Large intestine (tissue), 3 donors: ENCODE results near the gene JPH3. TPM values are rescaled to one million over a fixed set of nuclear protein-coding genes. Genes with fewer than 3 reads are reported as not detected.

Source experiments
- DNase-seq, 2 donors: peaks; one replicate each; pipeline versions ENCODE4 v3.0.0 to v3.0.0-alpha.2; 2013
- H3K27ac ChIP-seq: one replicate; pipeline ENCODE4 v1.5.1; 2013; ENCODE audit warnings: low read length
- H3K27me3 ChIP-seq: 2 replicates; pipeline ENCODE4 v1.6.1; 2013; ENCODE audit warnings: low read length; ENCODE audit not compliant: control insufficient read depth, insufficient read depth
- H3K36me3 ChIP-seq: 2 replicates; pipeline ENCODE4 v1.6.1; 2013; ENCODE audit warnings: low read length; ENCODE audit not compliant: control insufficient read depth, insufficient read depth
- H3K4me1 ChIP-seq: one replicate; pipeline ENCODE4 v1.6.1; 2013; ENCODE audit warnings: low read length; ENCODE audit not compliant: control insufficient read depth, insufficient read depth
- H3K4me3 ChIP-seq: one replicate; pipeline ENCODE4 v1.5.1; 2013; ENCODE audit warnings: low read length
- H3K9me3 ChIP-seq: one replicate; pipeline ENCODE4 v1.6.1; 2013; ENCODE audit warnings: mild to moderate bottlenecking, low read depth, low read length, moderate library complexity; ENCODE audit not compliant: control insufficient read depth
- WGBS: methylation state at CpG from one replicate; pipeline ENCODE4 v1.1.5; 2013; ENCODE audit warnings: low lambda C conversion rate; ENCODE audit not compliant: insufficient coverage; 5-methylcytosine and 5-hydroxymethylcytosine counted together
- polyA plus RNA-seq: library from polyadenylated mRNA; unstranded; fragments of 120-200 nt; gene quantifications from one replicate; pipeline ENCODE4 v1.2.1, GENCODE V29; 2013

The JPH3 gene
- polyA plus RNA-seq, 1 donor: 2.2 TPM

DNA sequence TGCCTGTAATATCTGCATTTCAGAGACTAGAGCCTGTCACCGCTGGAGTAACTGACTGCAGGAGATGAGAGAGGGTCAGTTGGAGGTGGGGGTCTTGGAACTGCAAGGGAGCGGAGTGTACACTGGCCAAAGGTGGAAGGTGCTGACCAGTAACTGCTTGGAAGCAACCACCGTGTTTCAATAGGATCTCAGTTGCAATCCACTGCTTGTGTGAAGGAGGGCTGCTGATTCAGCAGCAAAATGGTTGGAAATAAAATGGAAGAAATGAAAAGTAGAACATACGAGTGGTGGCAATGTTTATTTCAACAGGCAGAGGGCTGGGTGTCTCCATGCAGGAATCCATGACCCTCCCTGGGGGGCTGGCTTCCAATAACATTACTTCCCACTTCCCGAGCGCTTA, 2.1 kb upstream of the JPH3 start:
- peaks cover 63% of the 10 kb centered on the region for H3K27me3 ChIP-seq
- no peak for DNase-seq
- no peaks in the 10 kb centered on the region for H3K4me1 ChIP-seq
- no peak overlapping the region for H3K4me3 ChIP-seq
- no peak overlapping the region for H3K27ac ChIP-seq
- peaks cover 7% of the 10 kb centered on the region for H3K9me3 ChIP-seq
- no peaks in the 10 kb centered on the region for H3K36me3 ChIP-seq
- no CpG with 5 or more reads among the region's 6 CpGs for WGBS

DNA sequence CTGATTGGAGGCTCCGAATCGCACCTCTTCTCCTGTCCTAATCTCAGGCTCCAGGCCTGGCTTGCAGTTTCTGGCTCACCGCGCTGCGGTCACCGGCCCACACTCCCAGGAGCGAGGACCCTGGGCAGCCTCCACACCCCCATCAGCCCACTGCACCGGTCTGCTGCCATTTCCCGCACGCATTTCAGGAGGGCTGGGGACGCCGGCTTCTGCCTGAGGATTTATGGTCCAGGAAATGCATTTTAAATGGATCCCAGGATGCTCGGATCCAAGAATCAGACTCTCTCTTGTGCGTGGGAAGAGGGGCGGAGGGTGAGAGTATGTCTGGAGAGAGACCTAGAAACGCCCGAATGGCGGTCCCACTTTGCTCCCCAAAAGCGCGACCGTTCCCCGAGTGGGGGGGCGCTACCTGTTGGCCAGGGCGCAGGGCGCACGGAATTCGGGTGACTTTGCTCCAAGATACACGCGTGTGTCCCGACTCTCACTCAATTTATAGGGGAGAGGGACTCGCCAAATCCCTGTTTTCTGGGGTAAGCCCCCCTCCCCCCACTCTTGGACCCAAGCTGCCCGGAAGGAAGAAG, 817 bp upstream of the JPH3 start:
- Histone ChIP-seq H3K27ac (no peak overlapping the region), H3K36me3 (no peaks in the 10 kb centered on the region), H3K27me3 (peaks cover 75% of the 10 kb centered on the region), H3K4me3 (no peak overlapping the region), H3K9me3 (peaks cover 7% of the 10 kb centered on the region), H3K4me1 (no peaks in the 10 kb centered on the region)
- peak in 1 of 2 donors; percentile 13 for DNase-seq
- no CpG with 5 or more reads among the region's 32 CpGs for WGBS

DNA sequence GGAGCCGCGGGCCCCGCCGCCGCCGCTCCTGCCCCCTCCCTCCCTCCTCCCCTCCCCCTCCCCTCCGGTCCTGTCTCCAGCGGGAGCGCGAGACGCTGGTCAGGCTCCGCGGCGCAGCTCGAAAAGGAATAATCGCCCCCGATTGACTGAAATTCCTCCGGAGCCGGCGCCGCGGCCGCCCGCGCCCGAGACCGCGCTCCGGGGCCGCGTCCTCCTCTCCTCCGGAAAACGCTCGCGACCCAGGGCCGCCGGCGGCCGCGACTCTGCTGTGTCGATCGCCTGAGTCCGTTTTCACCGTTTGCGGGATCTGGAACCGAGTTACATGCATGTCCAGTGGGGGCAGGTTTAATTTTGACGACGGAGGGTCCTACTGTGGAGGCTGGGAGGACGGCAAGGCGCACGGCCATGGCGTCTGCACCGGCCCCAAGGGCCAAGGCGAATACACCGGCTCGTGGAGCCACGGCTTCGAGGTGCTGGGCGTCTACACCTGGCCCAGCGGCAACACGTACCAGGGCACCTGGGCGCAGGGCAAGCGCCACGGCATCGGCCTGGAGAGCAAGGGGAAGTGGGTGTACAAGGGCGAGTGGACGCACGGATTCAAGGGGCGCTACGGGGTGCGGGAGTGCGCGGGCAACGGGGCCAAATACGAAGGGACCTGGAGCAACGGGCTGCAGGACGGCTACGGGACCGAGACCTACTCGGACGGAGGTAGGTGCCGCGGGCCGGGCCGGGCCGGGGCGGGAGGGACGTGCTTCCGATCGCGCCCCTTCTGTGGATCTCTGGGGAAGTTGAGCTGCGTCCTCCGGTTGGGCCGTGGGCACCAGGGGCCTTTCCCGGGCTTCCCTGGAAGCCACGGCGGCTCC, 744 bp downstream of the JPH3 start:
- H3K27ac ChIP-seq: no peak overlapping the region
- no peaks in the 10 kb centered on the region for H3K36me3 ChIP-seq
- peaks cover 7% of the 10 kb centered on the region for H3K9me3 ChIP-seq
- WGBS: no CpG with 5 or more reads among the region's 97 CpGs
- peak in 1 of 2 donors; percentile 21 for DNase-seq
- peak overlapping the region; percentile 6 for H3K4me3 ChIP-seq
- no peaks in the 10 kb centered on the region for H3K4me1 ChIP-seq
- H3K27me3 ChIP-seq: peaks cover 81% of the 10 kb centered on the region

DNA sequence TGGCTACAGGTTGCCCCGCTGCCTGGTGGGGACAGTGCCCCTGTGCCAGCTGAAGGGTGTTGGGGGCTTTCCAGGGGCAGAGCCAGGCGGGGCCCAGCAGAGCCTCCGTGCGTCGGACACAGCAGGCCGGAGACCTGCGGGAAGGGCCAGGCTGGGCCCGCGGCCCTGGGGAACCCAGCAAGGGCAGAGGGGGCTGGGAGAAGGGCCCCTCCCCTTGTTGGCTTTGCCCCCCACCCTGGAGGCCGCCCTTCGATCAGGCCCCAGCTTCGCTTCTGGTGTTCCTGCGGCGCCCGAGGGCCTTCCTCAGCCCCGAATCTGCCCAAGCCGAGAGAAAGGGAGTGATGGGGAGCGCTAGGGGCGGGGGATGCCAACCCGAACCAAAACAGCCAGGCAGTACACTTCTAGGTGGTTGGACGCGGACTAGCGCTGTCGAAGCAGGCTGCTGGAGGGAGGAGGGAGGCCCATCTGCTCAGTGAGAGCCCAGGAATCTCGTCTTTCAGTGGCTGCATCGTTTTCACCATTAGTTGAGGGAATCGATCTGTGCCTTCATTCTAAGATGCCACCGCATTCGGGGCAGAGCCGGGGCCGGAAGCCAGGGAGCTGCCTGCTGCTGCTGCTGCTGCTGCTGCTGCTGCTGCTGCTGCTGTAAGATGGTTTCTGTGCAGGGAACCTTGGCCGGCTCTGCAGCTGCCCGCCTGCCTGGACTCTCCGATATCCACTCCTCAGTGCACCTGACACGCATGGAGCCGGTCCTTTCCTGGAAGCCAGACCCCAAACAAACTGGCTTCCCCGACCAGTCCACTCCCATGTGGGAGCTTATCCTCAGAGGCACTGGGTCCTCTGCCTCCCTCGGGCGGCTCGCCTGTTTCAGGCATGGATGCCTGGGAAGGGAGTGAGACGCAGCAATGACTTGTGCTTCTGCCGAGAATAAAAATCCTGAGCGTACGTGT, 1.7 kb downstream of the JPH3 start:
- Histone ChIP-seq H3K4me1 (no peaks in the 10 kb centered on the region), H3K4me3 (no peak overlapping the region), H3K36me3 (no peaks in the 10 kb centered on the region), H3K9me3 (peaks cover 7% of the 10 kb centered on the region), H3K27me3 (peaks cover 72% of the 10 kb centered on the region), H3K27ac (no peak overlapping the region)
- no peak for DNase-seq
- WGBS: no CpG with 5 or more reads among the region's 44 CpGs

DNA sequence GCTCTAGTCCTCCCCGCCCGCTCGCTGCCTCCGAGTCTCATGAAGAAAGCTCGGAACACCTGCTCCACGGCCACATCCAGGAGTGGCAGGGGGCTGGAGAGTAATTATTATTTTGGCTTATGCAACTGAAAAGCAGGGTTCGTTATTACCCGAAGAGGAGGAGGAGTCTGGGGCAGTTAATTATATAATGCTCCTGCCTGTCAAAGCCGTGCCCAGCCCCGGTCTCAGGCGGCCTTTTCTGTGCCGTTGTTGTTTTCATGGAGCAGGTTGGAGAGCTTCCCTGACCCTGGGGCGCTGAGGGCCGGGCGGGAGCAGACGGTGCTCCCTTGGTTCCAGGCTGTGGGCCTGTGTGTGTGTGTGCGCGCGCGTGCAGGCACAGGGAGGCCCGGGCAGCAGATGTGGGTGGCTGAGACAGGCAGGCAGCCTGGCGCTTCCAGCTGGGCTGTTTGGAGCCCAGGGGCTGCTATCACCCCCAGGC, 2.4 kb downstream of the JPH3 start:
- WGBS: no CpG with 5 or more reads among the region's 22 CpGs
- Histone ChIP-seq H3K27me3 (peaks cover 65% of the 10 kb centered on the region), H3K4me3 (no peak overlapping the region), H3K36me3 (no peaks in the 10 kb centered on the region), H3K27ac (no peak overlapping the region), H3K4me1 (no peaks in the 10 kb centered on the region), H3K9me3 (peaks cover 7% of the 10 kb centered on the region)
- no peak for DNase-seq

DNA sequence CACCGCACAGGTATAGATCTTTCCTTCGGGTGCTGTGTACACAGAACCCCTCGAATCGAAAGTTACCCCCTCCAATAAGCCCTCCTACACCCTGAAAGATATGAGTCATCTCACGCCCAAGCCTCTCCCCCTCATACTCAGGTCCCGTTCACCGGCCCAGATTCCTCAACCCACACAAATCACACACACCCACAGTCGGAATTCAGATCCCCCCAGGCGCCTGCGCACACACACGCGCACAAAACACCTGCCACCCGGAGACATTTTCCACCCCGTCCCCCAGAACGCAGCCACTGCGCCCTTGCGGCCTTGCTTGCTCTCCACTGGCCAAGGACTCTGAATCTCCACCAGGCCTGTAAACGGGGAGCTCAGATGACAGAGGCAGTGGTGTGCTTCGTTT, 4.9 kb downstream of the JPH3 start:
- H3K4me3 ChIP-seq: no peak overlapping the region
- no peaks in the 10 kb centered on the region for H3K36me3 ChIP-seq
- no peaks in the 10 kb centered on the region for H3K4me1 ChIP-seq
- H3K9me3 ChIP-seq: peaks cover 7% of the 10 kb centered on the region
- no peak for DNase-seq
- no CpG with 5 or more reads among the region's 19 CpGs for WGBS
- H3K27ac ChIP-seq: no peak overlapping the region
- peaks cover 43% of the 10 kb centered on the region for H3K27me3 ChIP-seq

DNA sequence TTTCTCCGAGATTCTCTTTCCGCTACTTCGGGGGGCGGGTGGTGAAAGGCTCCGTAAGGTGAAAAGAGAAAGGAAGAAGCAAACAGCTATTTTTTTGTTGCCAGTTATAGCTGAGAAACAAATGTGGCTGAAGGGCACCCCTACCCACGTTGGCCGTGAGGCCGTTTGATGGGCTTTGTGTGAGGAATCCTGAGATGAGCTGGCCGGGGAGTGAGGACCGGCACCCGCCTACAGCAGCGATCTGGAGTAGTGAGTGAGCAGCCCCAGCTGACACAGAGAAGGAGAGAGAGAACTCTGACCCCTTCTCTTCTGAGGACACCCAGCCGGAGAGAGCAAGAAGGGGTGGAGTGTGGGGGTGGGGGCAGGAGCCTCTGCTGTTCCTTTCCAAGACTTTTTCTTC, 5.6 kb downstream of the JPH3 start:
- no CpG with 5 or more reads among the region's 13 CpGs for WGBS
- no peak for DNase-seq
- no peak overlapping the region for H3K27ac ChIP-seq
- no peaks in the 10 kb centered on the region for H3K36me3 ChIP-seq
- no peaks in the 10 kb centered on the region for H3K4me1 ChIP-seq
- H3K9me3 ChIP-seq: peaks cover 7% of the 10 kb centered on the region
- peaks cover 42% of the 10 kb centered on the region for H3K27me3 ChIP-seq
- no peak overlapping the region for H3K4me3 ChIP-seq

DNA sequence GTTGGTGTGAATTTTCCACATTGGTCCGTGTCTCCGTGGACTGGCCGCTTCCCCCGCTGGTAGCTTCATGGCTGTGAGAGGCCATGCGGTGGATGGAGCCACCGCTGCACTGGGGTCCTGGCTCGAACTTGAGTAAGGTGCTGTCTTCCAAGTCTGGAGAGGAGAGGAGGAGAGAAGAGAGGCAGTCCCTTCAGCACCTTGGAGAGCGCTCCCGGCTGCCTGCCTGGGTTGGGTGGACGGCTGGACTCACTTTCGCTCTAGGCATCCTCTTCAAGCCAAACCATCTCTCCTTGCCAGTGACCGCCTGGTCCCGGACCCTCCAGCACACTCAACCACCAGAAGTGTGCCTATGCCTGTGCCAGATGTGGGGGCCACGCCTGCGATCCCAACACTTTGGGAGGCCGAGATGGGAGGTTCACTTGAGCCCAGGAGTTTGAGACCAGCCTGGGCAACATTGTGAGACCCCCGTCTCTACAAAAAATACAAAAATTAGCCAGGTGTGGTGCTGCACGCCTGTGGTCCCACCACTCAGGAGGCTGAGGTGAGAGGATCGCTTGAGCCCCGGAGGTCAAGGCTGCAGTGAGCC, 6.2 kb downstream of the JPH3 start:
- WGBS: no CpG with 5 or more reads among the region's 20 CpGs
- no peaks in the 10 kb centered on the region for H3K36me3 ChIP-seq
- H3K4me1 ChIP-seq: no peaks in the 10 kb centered on the region
- no peak overlapping the region for H3K4me3 ChIP-seq
- H3K27me3 ChIP-seq: peaks cover 36% of the 10 kb centered on the region
- DNase-seq: peak; percentile 22 to 32
- peaks cover 2% of the 10 kb centered on the region for H3K9me3 ChIP-seq
- no peak overlapping the region for H3K27ac ChIP-seq

DNA sequence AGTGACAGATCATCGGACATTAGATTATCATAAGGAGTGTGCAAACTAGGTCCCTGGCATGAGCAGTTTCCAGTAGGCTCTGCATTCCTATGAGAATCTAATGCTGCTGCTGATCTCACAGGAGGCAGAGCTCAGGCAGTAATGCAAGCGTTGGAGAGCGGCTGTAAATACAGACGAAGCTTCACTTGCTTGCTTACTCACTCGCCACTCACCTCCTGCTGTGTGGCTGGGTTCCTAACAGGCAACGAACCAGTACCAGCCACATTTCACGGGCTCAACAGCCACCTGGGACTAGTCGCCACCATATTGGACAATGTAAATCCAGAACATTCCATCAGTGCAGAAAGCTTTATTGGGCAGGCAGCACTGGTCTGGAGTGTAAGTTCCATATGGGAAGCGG, 7.7 kb downstream of the JPH3 start:
- WGBS: no CpG with 5 or more reads among the region's 9 CpGs
- no peaks in the 10 kb centered on the region for H3K9me3 ChIP-seq
- H3K27me3 ChIP-seq: peaks cover 21% of the 10 kb centered on the region

DNA sequence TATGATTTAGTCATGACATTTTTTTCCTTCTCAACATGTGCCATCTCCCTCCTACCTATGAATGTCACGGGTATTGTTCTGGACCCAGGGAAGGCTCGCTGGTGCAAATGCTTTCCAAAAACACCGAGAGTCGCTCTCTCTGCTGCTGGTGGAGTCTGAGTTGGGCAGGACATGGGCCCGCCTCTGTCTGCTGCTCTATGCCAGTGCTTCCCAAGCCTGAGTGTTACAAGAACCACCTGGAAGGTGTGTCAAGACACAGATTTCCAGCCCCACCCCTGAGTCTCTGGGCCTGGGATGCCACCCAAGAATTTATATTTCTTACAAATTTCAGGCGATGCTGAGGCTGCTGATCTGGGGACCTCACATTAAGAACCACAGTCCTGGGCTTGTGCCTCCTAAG, 9.1 kb downstream of the JPH3 start:
- H3K27me3 ChIP-seq: peaks cover 7% of the 10 kb centered on the region
- no peak for DNase-seq
- no peak overlapping the region for H3K4me3 ChIP-seq
- no peak overlapping the region for H3K27ac ChIP-seq
- H3K36me3 ChIP-seq: no peaks in the 10 kb centered on the region
- WGBS: 100% methylated on average over 1 of the region's 6 CpGs
- no peaks in the 10 kb centered on the region for H3K4me1 ChIP-seq
- H3K9me3 ChIP-seq: no peaks in the 10 kb centered on the region

More for the DNA sequence above, 7.7 kb downstream of the JPH3 start:
- no peak overlapping the region for H3K27ac ChIP-seq
- H3K4me3 ChIP-seq: no peak overlapping the region
- H3K4me1 ChIP-seq: no peaks in the 10 kb centered on the region
- no peaks in the 10 kb centered on the region for H3K36me3 ChIP-seq
- no peak for DNase-seq
